ENCODE data around the gene ZFAND3.

GRCh38 chr6:38174315-38174714 is 354.8 kb downstream of the ZFAND3 start:
- TF ChIP-seq REST (IDR thresholded peaks at IDR 0.05; ENCODE audit: low read depth) (no peak), POLR2A (IDR thresholded peaks at IDR 0.05; ENCODE audit: borderline replicate concordance, extremely low read depth, insufficient read depth, insufficient read length) (no peak), MAX (IDR thresholded peaks at IDR 0.05) (no peak), SP1 (IDR thresholded peaks at IDR 0.05; ENCODE audit: low read depth) (no peak), CEBPB (IDR thresholded peaks at IDR 0.05; ENCODE audit: low read depth) (no peak), ELF1 (IDR thresholded peaks at IDR 0.05; ENCODE audit: borderline replicate concordance, low read depth) (no peak), POLR2AphosphoS5 (IDR thresholded peaks at IDR 0.05; ENCODE audit: low read depth, low read length) (no peak), CTCF (IDR thresholded peaks at IDR 0.05 in 2 of 3, conservative IDR thresholded peaks at IDR 0.05 in 1 of 3; ENCODE audit: borderline replicate concordance in 1 of 3, insufficient read depth in 1 of 3, low read depth in 2 of 3, low read length in 2 of 3) (no peak), SRF (IDR thresholded peaks at IDR 0.05; ENCODE audit: low read depth) (no peak), SIN3A (IDR thresholded peaks at IDR 0.05; ENCODE audit: low read depth) (no peak)
